AG04450 (cell line): ENCODE data around the gene GPR152. TPM values are rescaled to one million over a fixed set of nuclear protein-coding genes. Genes with fewer than 3 reads are reported as not detected.
A peak's percentile ranks its signal among the peaks of the same experiment; 100 is the strongest.
"Not testable (repeated sequence)": the region's sequence is repeated elsewhere in the genome, so short reads cannot be mapped to it uniquely, and the experiment has no call there.

Source experiments
- CTCF ChIA-PET: fragments of 300-600, 350-600 bp; formaldehyde crosslinking; extraction: SDS; loops from one replicate; lab custom pipeline; 2022; ENCODE audit warnings: antibody characterized with exemption, inconsistent platforms; lab: Charles Lee
- POLR2A ChIA-PET: fragments of 350-600 bp; formaldehyde crosslinking; extraction: SDS; loops from one replicate; lab custom pipeline; 2021; ENCODE audit warnings: antibody characterized with exemption, inconsistent platforms; lab: Yijun Ruan, JAX
- DNase-seq: peaks from one replicate; pipeline ENCODE4 v3.0.0-alpha.2; 2011; ENCODE audit warnings: low read depth, low spot score
- H3K27ac ChIP-seq: one replicate; pipeline ENCODE4 v1.5.1; 2012; ENCODE audit warnings: low read depth, low read length, control low read depth
- H3K27me3 ChIP-seq: one replicate; pipeline ENCODE4 v1.6.0; 2012; ENCODE audit warnings: low read length; ENCODE audit not compliant: control insufficient read depth, insufficient read depth
- H3K4me3 ChIP-seq: 2 replicates; pipeline ENCODE4 v1.5.1; 2011; ENCODE audit warnings: mild to moderate bottlenecking, low read depth, low read length, control low read depth
- H3K9me3 ChIP-seq: 2 replicates; pipeline ENCODE4 v1.5.1; 2012; ENCODE audit warnings: low read length; ENCODE audit not compliant: control insufficient read depth, insufficient read depth
- CTCF ChIP-seq: IDR thresholded peaks from 2 replicates; pipeline ENCODE4 v1.5.1; 2011; ENCODE audit warnings: low read depth, low read length, control low read depth, inconsistent platforms
- polyA plus RNA-seq: library from polyadenylated mRNA; depleted of rRNA; stranded (reverse); fragments of >200 nt; gene quantifications from 2 replicates; pipeline ENCODE4 v1.2.3, GENCODE V29; 2011; rRNA removed
- small RNA-seq: library from RNA; depleted of rRNA; stranded (forward); fragments of <200 nt; gene quantifications from one replicate; pipeline ENCODE3, GENCODE V24; 2012; ENCODE audit warnings: low read depth; ENCODE audit not compliant: insufficient read length

GPR152 gene
- polyA plus RNA-seq, 1 experiment, result not detected

GRCh38 chr11:67404515-67405195 lies 47.9 kb downstream of the GPR152 start:
- no peak for TF ChIP-seq CTCF
- Histone ChIP-seq H3K27ac (no peak overlapping the region), H3K4me3 (no peak overlapping the region), H3K9me3 (peaks cover 3% of the 10 kb centered on the region; the same call in 1 of the 2 replicates), H3K27me3 (peaks cover 9% of the 10 kb centered on the region)
- CTCF ChIA-PET, result no interaction called here
- POLR2A ChIA-PET, result interaction anchor here (1.2 kb wide), 1 partner anchor 16 kb away, joined by 3 read pairs; no protein-coding TSS in a partner anchor
- DNase-seq, result no peak

DNA sequence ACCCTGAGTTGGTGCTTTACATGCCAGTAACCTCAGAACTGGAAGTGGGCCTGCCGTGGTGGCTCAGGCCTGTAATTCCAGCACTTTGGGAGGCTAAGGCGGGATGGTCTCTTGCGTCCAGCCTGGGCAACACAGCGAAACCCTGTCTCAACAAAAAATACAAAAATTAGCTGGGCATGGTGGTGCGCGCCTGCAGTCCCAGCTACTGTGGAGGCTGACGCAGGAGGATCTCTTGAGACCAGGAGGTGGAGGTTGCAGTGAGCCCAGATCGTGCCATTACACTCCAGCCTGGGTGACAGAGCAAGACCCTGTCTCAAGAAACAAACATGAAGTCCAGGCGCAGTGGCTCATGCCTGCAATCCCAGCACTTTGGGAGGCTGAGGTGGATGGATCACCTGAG lies 49.4 kb downstream of the GPR152 start:
- CTCF ChIA-PET, result interaction anchor here (1.9 to 3.1 kb wide), 2 partner anchors 51 to 80 kb away, joined by 8 to 23 read pairs; partner anchors contain the start of genes AIP and POLD4

GRCh38 chr11:67402192-67402839 lies 50.2 kb downstream of the GPR152 start:
- peak overlapping the region; percentile 82 for H3K27ac ChIP-seq
- H3K9me3 ChIP-seq, H3K27me3 ChIP-seq, DNase-seq: not testable (repeated sequence)
- CTCF ChIA-PET, result interaction anchor here (0.6 to 3.1 kb wide), 26 partner anchors 9 to 105 kb away, joined by 3 to 23 read pairs (median 6); partner anchors contain the start of genes AIP, CDK2AP2, POLD4 and RAD9A
- POLR2A ChIA-PET, result interaction anchor here (0.7 to 2.5 kb wide), 10 partner anchors 9 to 181 kb away, joined by 3 to 30 read pairs (median 6); partner anchors contain the start of genes GSTP1, POLD4, RAD9A and RPS6KB2
- H3K4me3 ChIP-seq, result peak overlapping the region; percentile 56

More for the DNA sequence above, 49.4 kb downstream of the GPR152 start:
- H3K9me3 ChIP-seq, H3K27me3 ChIP-seq, H3K4me3 ChIP-seq, DNase-seq, H3K27ac ChIP-seq: not testable (repeated sequence)
- POLR2A ChIA-PET, result interaction anchor here (0.7 kb wide), 1 partner anchor 36 kb away, joined by 5 read pairs; no protein-coding TSS in a partner anchor

GRCh38 chr11:67401495-67402191 lies 50.9 kb downstream of the GPR152 start, which contains the start of gene PPP1CA:
TSS of gene PPP1CA (minus strand) at chr11:67401858. CDS start at chr11:67401782, 76 bp downstream.
- peaks cover 3% of the 10 kb centered on the region; the same call in 1 of the 2 replicates for H3K9me3 ChIP-seq
- CTCF ChIA-PET, result interaction anchor here (0.6 to 3.1 kb wide), 36 partner anchors 9 to 207 kb away, joined by 3 to 23 read pairs (median 4); partner anchors contain the start of genes AIP, CDK2AP2, POLD4 and PTPRCAP
- H3K4me3 ChIP-seq, result peak within 1 kb of the TSS; percentile 91
- DNase-seq, result peak; percentile 65
- POLR2A ChIA-PET, result interaction anchor here (0.7 to 2.5 kb wide), 16 partner anchors 10 to 182 kb away, joined by 3 to 30 read pairs (median 4); partner anchors contain the start of genes AIP, CLCF1, GSTP1 and POLD4
- H3K27ac ChIP-seq, result peak within 1 kb of the TSS; percentile 82
- 0 out of 2 replicates have a peak, but pooled peaks have one; percentile 7 for TF ChIP-seq CTCF
- no peaks in the 10 kb centered on the region for H3K27me3 ChIP-seq

Small RNA genes within 50 kb of the gene (small RNA-seq; reads per million reads assigned to genes)
- not detected for gene MIR6752

Other genes with a start within 250 kb of the GPR152 start
- 17.3 and 20.2 TPM in 2 replicates for gene GRK2, start 186.3 kb downstream of the GPR152 start, polyA plus RNA-seq
- 14.4 and 18.4 TPM in 2 replicates for gene ANKRD13D, start 163.4 kb downstream of the GPR152 start, polyA plus RNA-seq
- 16.5 and 20.0 TPM in 2 replicates for gene SSH3, start 149.2 kb downstream of the GPR152 start, polyA plus RNA-seq
- gene POLD4, start 99.2 kb downstream of the GPR152 start, polyA plus RNA-seq, result 45.9 and 70.6 TPM in 2 replicates
- 11.4 and 12.4 TPM in 2 replicates for gene CLCF1, start 79.1 kb downstream of the GPR152 start, polyA plus RNA-seq
- 3.2 and 4.1 TPM in 2 replicates for gene RAD9A, start 60.7 kb downstream of the GPR152 start, polyA plus RNA-seq
- gene PPP1CA, start 50.9 kb downstream of the GPR152 start, polyA plus RNA-seq, result 116 and 140 TPM in 2 replicates
- not detected in 2 replicates for gene TBC1D10C, start 48.6 kb downstream of the GPR152 start, polyA plus RNA-seq
- 0.07 and 0.09 TPM in 2 replicates for gene CARNS1, start 37.1 kb downstream of the GPR152 start, polyA plus RNA-seq
- 36.0 and 37.7 TPM in 2 replicates for gene RPS6KB2, start 24.2 kb downstream of the GPR152 start, polyA plus RNA-seq
- gene PTPRCAP, start 15.0 kb downstream of the GPR152 start, polyA plus RNA-seq, result 0.07 and 0.12 TPM in 2 replicates
- gene CORO1B, start 9.3 kb downstream of the GPR152 start, polyA plus RNA-seq, result 69.8 and 96.0 TPM in 2 replicates
- gene CABP4, start 2.6 kb upstream of the GPR152 start, polyA plus RNA-seq, result not detected in 2 replicates
- 14.7 and 22.5 TPM in 2 replicates for gene TMEM134, start 16.5 kb upstream of the GPR152 start, polyA plus RNA-seq
- gene AIP, start 30.3 kb upstream of the GPR152 start, polyA plus RNA-seq, result 55.3 and 75.7 TPM in 2 replicates
- gene PITPNM1, start 52.6 kb upstream of the GPR152 start, polyA plus RNA-seq, result 6.4 and 8.6 TPM in 2 replicates
- 11.7 and 17.2 TPM in 2 replicates for gene CDK2AP2, start 55.4 kb upstream of the GPR152 start, polyA plus RNA-seq
- not detected in 2 replicates for gene CABP2, start 70.7 kb upstream of the GPR152 start, polyA plus RNA-seq
- gene GSTP1, start 131.1 kb upstream of the GPR152 start, polyA plus RNA-seq, result 716 and 965 TPM in 2 replicates
- 79.5 and 89.9 TPM in 2 replicates for gene NDUFV1, start 154.2 kb upstream of the GPR152 start, polyA plus RNA-seq
- 0.40 and 0.84 TPM in 2 replicates for gene NUDT8, start 177.2 kb upstream of the GPR152 start, polyA plus RNA-seq
- not detected in 2 replicates for gene TBX10, start 187.0 kb upstream of the GPR152 start, polyA plus RNA-seq
- not detected in 2 replicates for gene ACY3, start 198.0 kb upstream of the GPR152 start, polyA plus RNA-seq
- not detected in 2 replicates for gene ALDH3B2, start 221.9 kb upstream of the GPR152 start, polyA plus RNA-seq